Head of caudate nucleus (tissue), 42 donors: ENCODE data around the gene PITX1.

Experiments
- DNase-seq, 42 donors: peaks; one replicate each; pipeline versions ENCODE4 v3.0.0 to v3.0.0-alpha.2; 2020 to 2021; ENCODE audit warnings: mixed read lengths in 7 of 42
- intact Hi-C: fragments of 100-400 bp; cut with DNase I; formaldehyde crosslinking; loops from one replicate; pipeline ENCODE4 v1.15.0; 2022

PITX1 gene

DNA sequence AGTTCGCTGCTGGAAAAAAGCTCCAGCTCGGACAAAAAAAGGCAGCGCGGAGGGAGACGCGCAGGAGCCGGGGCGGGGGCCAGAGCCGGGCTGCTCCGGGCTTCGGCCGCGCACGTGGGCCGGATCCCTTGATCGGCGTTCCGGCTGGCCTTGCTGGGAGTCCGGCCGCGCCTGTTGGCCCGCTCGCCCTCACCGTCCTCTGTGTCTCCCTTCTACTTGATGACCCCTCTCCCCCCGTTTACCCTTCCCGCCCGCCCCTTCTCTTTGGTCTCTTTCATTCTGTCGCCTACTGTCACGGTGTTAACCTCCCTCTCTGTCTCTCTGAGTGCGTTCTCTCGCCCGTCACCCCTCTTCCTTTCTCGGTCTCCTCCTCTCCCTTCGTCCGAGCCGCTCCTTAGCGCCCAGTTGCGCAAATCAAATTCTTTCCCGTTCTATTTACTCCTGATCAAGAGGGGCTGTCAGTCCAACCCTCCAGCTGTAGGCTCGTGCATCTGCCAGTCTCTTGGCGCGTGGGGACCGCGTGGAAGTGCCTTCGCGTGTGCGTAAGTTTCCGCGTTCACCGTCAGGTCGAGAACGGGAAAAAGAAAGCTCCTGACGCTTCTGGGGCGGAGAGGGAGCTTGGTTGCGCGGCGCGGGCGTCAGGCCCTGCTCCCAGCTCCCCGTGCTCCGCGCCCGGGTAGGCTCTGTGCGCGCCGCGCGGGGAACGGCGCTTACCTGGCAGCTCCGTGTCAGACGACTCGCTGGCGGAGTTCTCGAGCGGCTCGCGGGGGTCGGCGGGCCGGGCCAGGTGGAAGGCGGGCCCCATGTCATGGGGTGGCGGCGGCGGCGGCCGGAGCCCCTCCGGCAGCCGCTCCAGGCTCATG is 798 bp downstream of the PITX1 start:
- DNase-seq, result peak in 3 of 42 donors; percentile 13 to 43 (median 24)
- intact Hi-C loops, result no loop called here

DNA sequence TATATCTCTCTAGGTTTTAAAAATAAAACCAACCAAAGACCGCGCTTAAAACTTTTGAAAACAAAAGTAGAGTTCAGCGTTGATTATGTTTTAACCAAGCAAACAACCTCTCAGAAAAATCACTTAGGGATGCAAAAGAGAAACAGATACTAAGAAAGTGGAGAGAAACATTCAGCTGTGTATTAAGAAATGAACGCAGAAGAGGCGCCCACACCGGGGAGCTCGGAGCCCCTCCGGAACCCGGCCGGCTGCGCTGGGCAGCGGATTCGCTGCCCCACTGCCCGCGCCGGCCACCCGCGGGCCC is 1.4 kb downstream of the PITX1 start:
- intact Hi-C loops, result no loop called here
- no peak for DNase-seq

- DNase-seq, result no peak
- intact Hi-C loops, result no loop called here
Observed at GRCh38 chr5:135031813-135032694, 2.0 kb downstream of the PITX1 start.

GRCh38 chr5:135030956-135031812 is 2.8 kb downstream of the PITX1 start:
- DNase-seq, result no peak
- intact Hi-C loops, result no loop called here

DNA sequence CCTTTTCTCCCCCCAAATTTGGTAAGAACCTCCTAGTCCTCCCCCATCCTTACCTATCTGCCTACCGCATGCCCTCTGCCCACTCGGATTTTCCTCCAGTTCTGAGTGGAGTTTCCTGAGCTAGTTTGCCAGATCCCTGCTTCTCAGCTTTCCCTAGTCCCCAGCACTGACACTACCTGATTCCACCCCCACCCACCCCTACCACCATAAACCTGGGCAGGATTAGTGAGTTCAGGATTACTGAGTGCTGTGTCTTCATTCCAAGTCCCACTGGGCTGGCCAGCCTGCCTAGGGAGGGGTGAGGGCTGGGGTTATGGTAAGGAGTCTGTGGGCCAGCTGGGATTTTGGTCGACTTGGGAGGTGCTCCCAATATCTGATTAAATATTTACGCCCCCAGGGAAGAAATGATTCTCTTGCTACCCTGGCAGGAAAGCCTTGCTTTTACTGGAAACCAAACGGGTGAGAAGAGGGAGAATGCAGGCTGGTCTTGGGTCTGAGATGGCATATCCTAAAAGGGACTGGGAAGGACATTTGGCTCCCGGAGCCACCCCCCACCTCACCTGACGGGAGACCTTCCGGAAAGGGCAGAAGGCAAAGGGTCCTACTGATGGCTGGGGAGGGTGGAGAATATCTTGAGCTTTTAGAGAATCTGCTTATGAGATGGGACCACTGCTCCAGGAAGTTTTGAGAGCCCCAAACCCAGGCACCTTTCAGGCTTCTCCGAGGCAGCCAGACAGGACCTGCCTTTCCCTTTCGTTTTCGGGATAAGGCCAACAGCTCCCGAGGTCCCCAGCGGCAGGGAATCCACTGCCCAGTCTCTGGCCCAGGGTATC is 3.7 kb downstream of the PITX1 start:
- intact Hi-C loops, result no loop called here
- no peak for DNase-seq

- no peak for DNase-seq
- intact Hi-C loops, result no loop called here
Observed at GRCh38 chr5:135029477-135030122, 4.4 kb downstream of the PITX1 start.

- no peak for DNase-seq
- intact Hi-C loops, result no loop called here
Observed at GRCh38 chr5:135028791-135029476, 5.1 kb downstream of the PITX1 start.

- no peak for DNase-seq
- intact Hi-C loops, result no loop called here
Observed at GRCh38 chr5:135027697-135028615, 6.1 kb downstream of the PITX1 start.

GRCh38 chr5:135027266-135027696 is 6.7 kb downstream of the PITX1 start:
- intact Hi-C loops, result no loop called here
- DNase-seq, result no peak

DNA sequence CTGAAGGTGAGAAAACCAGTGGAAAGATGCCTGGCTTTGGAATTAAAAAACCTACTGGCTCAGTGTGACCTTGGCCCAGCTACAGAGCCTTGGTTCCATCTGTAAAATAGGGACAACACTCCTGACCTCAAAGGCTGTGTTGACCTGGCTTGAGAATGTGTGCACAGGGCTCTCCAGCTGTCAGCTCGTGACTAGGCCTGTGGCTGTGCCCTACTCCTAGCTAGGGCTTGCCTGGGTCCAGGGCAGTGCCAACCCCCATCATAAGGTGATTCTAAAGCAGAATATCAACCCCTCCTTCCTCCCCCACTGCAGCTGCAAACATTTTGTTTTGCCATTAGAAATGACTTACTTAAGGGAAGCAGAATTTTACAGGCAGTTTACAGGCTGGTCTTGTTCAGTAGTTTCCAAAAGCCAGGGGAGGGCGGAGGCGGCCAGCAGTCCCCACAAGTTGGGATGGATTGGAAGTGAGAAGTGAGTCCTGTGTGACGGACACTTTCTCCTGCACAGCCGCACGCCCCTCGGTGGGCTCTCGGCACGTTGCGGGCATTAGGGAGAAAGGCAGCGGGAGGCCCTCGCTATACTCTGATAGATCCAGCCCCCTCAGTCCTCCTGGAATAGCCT is 7.3 kb downstream of the PITX1 start:
- no peak for DNase-seq
- intact Hi-C loops, result no loop called here

- no peak for DNase-seq
- intact Hi-C loops, result no loop called here
Observed at GRCh38 chr5:135025730-135026644, 8.0 kb downstream of the PITX1 start.

DNA sequence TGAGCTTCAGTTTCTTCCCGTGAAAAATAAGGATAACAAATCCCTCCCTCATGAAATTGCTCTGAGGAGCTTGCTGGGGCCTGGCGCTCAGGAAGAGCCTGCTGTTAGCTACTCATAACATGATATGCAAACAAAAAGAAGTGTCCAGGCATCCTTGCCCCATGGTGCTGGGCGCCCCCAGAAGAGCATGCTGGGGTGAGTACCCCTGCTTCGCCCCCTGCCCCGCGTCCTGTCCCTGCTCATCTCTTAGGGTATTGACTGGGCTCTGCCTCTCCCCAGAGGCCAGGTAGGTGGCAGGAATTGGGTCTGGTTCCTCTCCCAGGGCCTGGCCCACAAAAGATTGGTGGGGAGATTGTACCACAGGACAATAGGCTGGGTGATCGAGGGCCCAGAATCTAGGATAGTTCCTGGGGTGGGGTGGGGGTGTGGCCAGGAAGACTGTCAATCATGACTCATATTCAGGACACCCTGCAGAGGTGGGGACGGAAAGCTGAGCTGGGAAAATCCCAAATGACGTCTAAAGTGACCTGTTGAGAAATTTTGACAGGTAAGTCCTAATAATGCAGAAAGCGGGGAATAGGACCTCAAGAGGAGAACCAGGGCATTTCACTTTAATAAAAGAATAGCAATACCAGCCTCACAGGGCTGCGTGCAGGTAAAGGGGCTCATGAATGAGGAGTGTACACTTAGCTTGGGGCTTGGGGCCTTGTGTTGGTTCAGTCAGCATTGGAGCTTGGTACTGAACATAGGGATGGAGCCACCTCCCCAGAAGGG is 8.9 kb downstream of the PITX1 start:
- intact Hi-C loops, result no loop called here
- no peak for DNase-seq

GRCh38 chr5:135020111-135020895 is 13.7 kb downstream of the PITX1 start:
- peak in 1 of 42 donors; percentile 14 for DNase-seq
- intact Hi-C loops, result no loop called here
